Karpas-422 (cell line): ENCODE measurements around the gene POLR1F. TPM values are rescaled to one million over a fixed set of nuclear protein-coding genes. Genes with fewer than 3 reads are reported as not detected.
A peak's percentile ranks its signal among the peaks of the same experiment; 100 is the strongest.

Experiments
- DNase-seq: peaks from one replicate; pipeline ENCODE4 v3.0.0-alpha.2; 2015
- H2AFZ ChIP-seq: fragments of 200-600 bp; sonication (generic); 2 replicates; pipeline ENCODE4 v1.6.1; 2014; ENCODE audit warnings: antibody characterized with exemption, low read length, mixed read lengths
- H3K27ac ChIP-seq: fragments of 200-600 bp; sonication (generic); 2 replicates; pipeline ENCODE4 v1.5.1; 2014; ENCODE audit warnings: mild to moderate bottlenecking, low read length, moderate library complexity
- H3K27me3 ChIP-seq: fragments of 200-600 bp; sonication (generic); 2 replicates; pipeline ENCODE4 v1.6.1; 2014; ENCODE audit warnings: low read length, mixed read lengths
- H3K36me3 ChIP-seq: fragments of 200-600 bp; sonication (generic); 2 replicates; pipeline ENCODE4 v1.6.1; 2014; ENCODE audit warnings: low read length, mixed read lengths; ENCODE audit not compliant: insufficient read depth
- H3K4me1 ChIP-seq: fragments of 200-600 bp; sonication (generic); 2 replicates; pipeline ENCODE4 v1.6.1; 2014; ENCODE audit warnings: mild to moderate bottlenecking, low read length, mixed read lengths
- H3K4me2 ChIP-seq: fragments of 200-600 bp; sonication (generic); 2 replicates; pipeline ENCODE4 v1.6.1; 2014; ENCODE audit warnings: low read length, low read depth, mild to moderate bottlenecking; ENCODE audit not compliant: poor library complexity, severe bottlenecking
- H3K4me3 ChIP-seq: fragments of 200-600 bp; sonication (generic); 2 replicates; pipeline ENCODE4 v1.5.1; 2014; ENCODE audit warnings: mild to moderate bottlenecking, antibody characterized with exemption, low read length, mixed read lengths
- H3K79me2 ChIP-seq: fragments of 200-600 bp; sonication (generic); 2 replicates; pipeline ENCODE4 v1.6.1; 2014; ENCODE audit warnings: mild to moderate bottlenecking, low read length, mixed read lengths
- H3K9ac ChIP-seq: fragments of 200-600 bp; sonication (generic); 2 replicates; pipeline ENCODE4 v1.6.0; 2014; ENCODE audit warnings: low read length
- H3K9me2 ChIP-seq: fragments of 200-600 bp; sonication (generic), shearing (Covaris generic); replicated peaks from 2 replicates; pipeline ENCODE4 v1.6.0; 2014; ENCODE audit warnings: mild to moderate bottlenecking, low read length, moderate library complexity; ENCODE audit not compliant: insufficient read depth
- H3K9me3 ChIP-seq: fragments of 300-700, 200-600 bp; sonication (generic); 2 replicates; pipeline ENCODE4 v1.6.1; 2014; ENCODE audit warnings: low read length, mixed read lengths
- H4K20me1 ChIP-seq: fragments of 200-600 bp; sonication (generic); 2 replicates; pipeline ENCODE4 v1.6.1; 2014; ENCODE audit warnings: mild to moderate bottlenecking, antibody characterized with exemption, low read length, low read depth; ENCODE audit not compliant: insufficient read depth
- total RNA-seq: library from RNA; depleted of rRNA; stranded (reverse); fragments of >200 nt; shearing (Covaris generic); gene quantifications from 2 replicates; pipeline ENCODE4 v1.2.3, GENCODE V29; 2014; ENCODE audit warnings: low replicate concordance; rRNA removed

POLR1F gene, protein sequence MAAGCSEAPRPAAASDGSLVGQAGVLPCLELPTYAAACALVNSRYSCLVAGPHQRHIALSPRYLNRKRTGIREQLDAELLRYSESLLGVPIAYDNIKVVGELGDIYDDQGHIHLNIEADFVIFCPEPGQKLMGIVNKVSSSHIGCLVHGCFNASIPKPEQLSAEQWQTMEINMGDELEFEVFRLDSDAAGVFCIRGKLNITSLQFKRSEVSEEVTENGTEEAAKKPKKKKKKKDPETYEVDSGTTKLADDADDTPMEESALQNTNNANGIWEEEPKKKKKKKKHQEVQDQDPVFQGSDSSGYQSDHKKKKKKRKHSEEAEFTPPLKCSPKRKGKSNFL
- 11.2 and 21.1 TPM in 2 replicates for total RNA-seq

DNA sequence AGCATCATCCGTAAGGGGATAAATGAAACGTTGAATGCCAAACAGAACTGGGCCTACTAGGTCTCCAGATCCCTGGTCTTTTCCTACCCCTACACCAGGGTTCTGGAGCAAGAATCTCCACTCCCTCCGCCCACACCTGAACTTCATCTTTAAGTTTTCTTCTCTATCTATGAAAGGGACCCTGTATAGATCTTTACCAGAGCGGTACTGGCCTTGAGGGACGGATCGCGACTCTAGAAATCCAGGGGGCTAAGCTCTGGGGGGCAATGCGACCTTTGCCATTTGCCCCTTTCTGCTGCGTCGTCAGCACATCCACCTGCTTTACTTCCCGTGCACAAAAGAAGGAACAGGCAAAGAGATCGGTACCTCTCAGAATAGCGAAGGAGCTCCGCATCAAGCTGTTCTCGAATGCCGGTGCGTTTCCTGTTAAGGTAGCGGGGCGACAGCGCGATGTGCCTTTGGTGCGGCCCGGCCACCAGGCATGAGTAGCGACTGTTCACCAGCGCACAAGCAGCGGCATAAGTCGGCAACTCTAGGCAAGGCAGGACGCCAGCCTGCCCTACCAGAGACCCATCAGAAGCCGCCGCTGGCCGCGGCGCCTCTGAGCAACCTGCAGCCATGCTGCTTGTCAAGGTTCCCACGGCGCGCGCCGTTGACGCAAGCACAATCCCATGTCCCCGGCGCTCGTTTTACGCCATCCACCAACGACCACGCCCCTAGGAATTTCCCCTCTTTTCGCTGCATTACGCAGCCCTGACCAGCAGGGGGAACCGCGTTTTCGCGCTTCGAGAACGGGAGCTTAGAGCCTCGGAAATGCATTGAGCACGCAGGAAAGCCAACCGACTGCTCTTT is at the start of gene POLR1F:
TSS of gene POLR1F (minus strand) at position 641 of the 852 bp plus-strand sequence. CDS start at position 620, 21 bp downstream.
- Histone ChIP-seq H3K79me2 (peaks cover 51% of the 10 kb centered on the region), H3K9ac (peak within 1 kb of the TSS; percentile 92), H3K4me3 (peak within 1 kb of the TSS; percentile 99), H3K4me2 (peak within 1 kb of the TSS; percentile 97), H3K4me1 (peaks cover 26% of the 10 kb centered on the region), H2AFZ (peak within 1 kb of the TSS; percentile 95), H3K27me3 (no peaks in the 10 kb centered on the region), H3K36me3 (peaks cover 5% of the 10 kb centered on the region; the same call in 1 of the 2 replicates), H4K20me1 (peaks cover 6% of the 10 kb centered on the region; the same call in 1 of the 2 replicates), H3K9me2 (no peaks in the 10 kb centered on the region), H3K9me3 (no peaks in the 10 kb centered on the region), H3K27ac (no peak within 1 kb of the TSS)
- DNase-seq = peak; percentile 98

DNA sequence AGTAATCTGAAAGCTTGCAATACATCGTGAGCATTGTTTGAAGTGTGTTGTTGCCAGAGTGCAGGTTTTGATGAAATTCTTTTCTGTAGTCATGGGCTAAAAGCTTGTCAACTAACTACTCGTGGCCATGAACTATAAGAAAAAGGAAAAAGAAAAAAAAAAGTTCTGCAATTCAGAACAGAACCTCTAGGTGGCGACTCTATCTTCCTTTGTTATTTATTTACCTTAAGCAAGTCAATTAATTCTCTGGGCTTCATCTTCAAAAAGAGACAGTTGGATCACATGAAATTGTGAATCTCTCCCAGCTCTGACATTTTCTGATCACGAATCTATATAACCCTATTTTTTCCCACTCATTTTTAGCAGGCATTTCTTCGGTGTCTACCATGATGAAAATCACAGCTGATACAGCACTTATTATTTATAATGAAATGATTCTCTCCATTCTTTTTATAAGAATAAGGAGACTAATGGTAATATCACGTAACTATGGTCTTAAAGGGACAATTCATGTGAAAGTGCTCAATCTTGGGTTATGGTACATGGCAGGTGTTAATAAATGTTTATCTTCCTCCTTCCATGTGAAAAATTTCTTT is 45.8 kb upstream of the POLR1F start:
- Histone ChIP-seq H3K4me2 (no peak overlapping the region), H3K9ac (no peak overlapping the region), H3K9me3 (no peaks in the 10 kb centered on the region), H3K27me3 (no peaks in the 10 kb centered on the region), H2AFZ (no peak overlapping the region), H3K9me2 (no peaks in the 10 kb centered on the region), H3K4me1 (no peaks in the 10 kb centered on the region), H3K36me3 (no peaks in the 10 kb centered on the region), H4K20me1 (no peaks in the 10 kb centered on the region), H3K27ac (no peak overlapping the region), H3K4me3 (no peak overlapping the region), H3K79me2 (no peaks in the 10 kb centered on the region)
- peak; percentile 82 for DNase-seq

DNA sequence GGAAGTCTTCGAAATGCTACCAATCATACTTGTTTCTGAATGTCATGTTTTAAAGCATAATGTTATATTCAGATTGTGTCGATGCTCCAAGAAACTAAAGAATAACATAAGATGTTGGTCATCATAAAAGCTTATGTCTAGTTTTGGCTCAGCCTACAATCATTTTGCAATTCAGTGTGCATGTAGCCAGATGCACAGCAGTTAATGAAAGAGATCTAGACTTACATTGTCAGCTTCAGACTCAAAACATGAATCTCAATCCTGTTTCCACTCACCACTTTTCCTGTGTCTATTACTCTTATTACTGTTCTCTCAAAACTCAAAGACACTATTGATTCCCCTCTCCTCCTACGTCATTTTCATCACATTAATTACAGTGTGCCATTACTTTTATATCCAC is 43.2 kb upstream of the POLR1F start:
- Histone ChIP-seq H3K79me2 (no peaks in the 10 kb centered on the region), H3K4me1 (no peaks in the 10 kb centered on the region), H4K20me1 (no peaks in the 10 kb centered on the region), H3K9me2 (no peaks in the 10 kb centered on the region), H3K27ac (no peak overlapping the region), H3K27me3 (no peaks in the 10 kb centered on the region), H3K9me3 (no peaks in the 10 kb centered on the region), H2AFZ (no peak overlapping the region), H3K36me3 (no peaks in the 10 kb centered on the region), H3K4me2 (no peak overlapping the region), H3K9ac (no peak overlapping the region), H3K4me3 (no peak overlapping the region)
- no peak for DNase-seq

DNA sequence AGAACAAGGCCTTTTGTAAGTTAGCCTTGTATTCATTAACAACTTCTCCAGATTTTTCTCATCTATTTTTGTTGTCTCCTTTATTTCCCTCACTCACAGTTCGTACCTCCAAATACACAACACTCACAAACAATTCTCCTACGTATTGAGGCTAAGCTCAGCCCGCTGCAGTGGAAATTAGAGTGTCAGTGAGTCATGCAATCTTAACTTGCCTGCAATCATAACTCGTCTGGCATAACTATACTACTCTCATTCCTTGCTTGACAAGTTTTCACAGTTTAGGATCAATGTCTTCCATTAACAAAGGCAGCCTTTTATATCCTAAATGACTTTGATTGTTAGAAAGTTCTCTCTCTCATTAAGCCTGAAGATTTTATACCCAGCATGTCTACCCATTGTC is 40.8 kb upstream of the POLR1F start:
- DNase-seq = no peak
- Histone ChIP-seq H3K4me2 (no peak overlapping the region), H3K4me3 (no peak overlapping the region), H3K9ac (no peak overlapping the region), H2AFZ (no peak overlapping the region), H3K9me3 (no peaks in the 10 kb centered on the region), H3K36me3 (no peaks in the 10 kb centered on the region), H3K79me2 (no peaks in the 10 kb centered on the region), H3K27ac (no peak overlapping the region), H3K4me1 (no peaks in the 10 kb centered on the region), H4K20me1 (no peaks in the 10 kb centered on the region), H3K27me3 (no peaks in the 10 kb centered on the region), H3K9me2 (no peaks in the 10 kb centered on the region)

DNA sequence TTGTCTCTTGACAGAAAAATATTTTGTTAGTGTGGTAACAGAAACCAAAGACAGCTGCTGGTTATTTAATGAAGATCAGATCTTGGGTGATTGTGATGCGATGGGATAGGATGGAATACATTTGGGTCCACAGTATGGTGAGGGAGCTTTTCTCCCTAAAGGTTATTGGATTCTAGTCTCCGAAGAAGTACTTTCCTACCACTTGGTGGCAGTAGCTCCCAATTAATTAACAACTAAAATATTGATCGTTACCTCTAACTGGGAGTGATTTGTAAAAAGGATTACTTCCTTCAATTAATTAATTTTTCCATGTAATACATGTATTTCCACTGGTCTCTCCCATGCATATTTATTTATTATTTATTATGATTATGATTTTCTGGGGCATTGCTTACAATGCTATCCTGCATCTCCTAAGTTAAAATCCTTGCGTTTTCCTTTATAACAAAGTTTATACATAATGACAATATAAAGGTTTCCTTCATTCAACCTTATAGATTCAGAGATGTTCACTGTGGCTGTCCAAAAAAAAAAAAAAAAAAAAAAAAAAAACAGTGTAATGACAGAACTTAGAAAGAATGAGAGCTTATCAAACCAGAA is 39.0 kb upstream of the POLR1F start:
- Histone ChIP-seq H2AFZ (no peak overlapping the region), H3K27me3 (no peaks in the 10 kb centered on the region), H3K27ac (no peak overlapping the region), H3K9me2 (no peaks in the 10 kb centered on the region), H3K4me3 (no peak overlapping the region), H4K20me1 (no peaks in the 10 kb centered on the region), H3K9ac (no peak overlapping the region), H3K79me2 (no peaks in the 10 kb centered on the region), H3K9me3 (no peaks in the 10 kb centered on the region), H3K36me3 (no peaks in the 10 kb centered on the region), H3K4me1 (no peaks in the 10 kb centered on the region), H3K4me2 (no peak overlapping the region)
- peak; percentile 70 for DNase-seq

DNA sequence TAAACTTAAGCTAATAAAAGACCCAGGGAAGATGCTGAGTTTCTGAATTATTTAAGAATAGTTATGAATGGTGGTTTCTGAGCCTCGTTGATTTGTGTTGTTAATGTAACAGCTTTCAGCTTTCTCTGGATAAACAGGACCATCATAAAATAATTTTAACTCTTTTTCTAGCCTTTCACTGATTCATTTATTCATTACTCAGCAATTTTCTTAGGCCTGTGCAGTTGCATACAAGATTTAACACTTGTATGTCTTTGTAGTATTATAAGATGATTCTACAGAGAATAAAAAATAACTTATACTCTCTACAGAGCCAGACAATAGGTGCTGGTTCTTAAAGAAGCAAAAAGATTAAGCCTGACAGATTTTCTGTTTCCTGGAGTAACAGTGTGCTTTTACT is 35.2 kb upstream of the POLR1F start:
- Histone ChIP-seq H3K9ac (no peak overlapping the region), H3K79me2 (no peaks in the 10 kb centered on the region)

DNA sequence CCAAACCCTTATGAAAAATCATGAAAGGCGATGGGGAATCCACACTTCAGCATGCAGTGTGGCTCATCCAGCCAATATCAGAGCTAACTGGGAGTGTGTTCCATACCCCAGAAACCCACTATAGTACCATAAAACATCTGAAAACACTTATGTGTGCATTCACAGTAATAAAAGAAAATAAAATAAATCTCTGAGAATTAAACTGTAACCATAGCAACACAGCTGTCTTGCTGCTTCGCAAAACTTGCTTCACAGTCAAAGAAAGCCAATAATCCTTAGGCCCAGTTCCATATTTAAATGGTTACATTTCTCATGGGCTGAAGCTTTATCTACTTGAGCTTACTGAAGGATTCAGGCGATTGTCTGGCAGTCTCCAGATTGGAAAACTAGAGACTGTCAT is 19.9 kb upstream of the POLR1F start:
- Histone ChIP-seq H3K4me3 (no peak overlapping the region), H3K36me3 (no peaks in the 10 kb centered on the region), H3K27me3 (no peaks in the 10 kb centered on the region), H3K79me2 (no peaks in the 10 kb centered on the region), H3K4me1 (peaks cover under 1% of the 10 kb centered on the region; the same call in 1 of the 2 replicates), H4K20me1 (no peaks in the 10 kb centered on the region), H3K9me3 (no peaks in the 10 kb centered on the region), H2AFZ (no peak overlapping the region), H3K9me2 (no peaks in the 10 kb centered on the region), H3K27ac (no peak overlapping the region), H3K9ac (no peak overlapping the region), H3K4me2 (no peak overlapping the region)
- no peak for DNase-seq

More for the DNA sequence above, 35.2 kb upstream of the POLR1F start:
- H3K4me2 ChIP-seq = no peak overlapping the region
- H3K4me1 ChIP-seq = no peaks in the 10 kb centered on the region
- H3K36me3 ChIP-seq = no peaks in the 10 kb centered on the region
- no peaks in the 10 kb centered on the region for H3K9me3 ChIP-seq
- DNase-seq = no peak
- no peak overlapping the region for H3K27ac ChIP-seq
- no peaks in the 10 kb centered on the region for H4K20me1 ChIP-seq
- no peak overlapping the region for H3K4me3 ChIP-seq
- no peaks in the 10 kb centered on the region for H3K27me3 ChIP-seq
- H3K9me2 ChIP-seq = no peaks in the 10 kb centered on the region
- no peak overlapping the region for H2AFZ ChIP-seq
